Fibroblast of skin of abdomen (primary cell): ENCODE measurements around the gene ABCC3. TPM values are rescaled to one million over a fixed set of nuclear protein-coding genes. Genes with fewer than 3 reads are reported as not detected.
A peak's percentile ranks its signal among the peaks of the same experiment; 100 is the strongest.

Experiments
- DNase-seq: peaks from one replicate; pipeline ENCODE4 v3.0.0-alpha.2; 2013
- polyA plus RNA-seq, 2 experiments: library from polyadenylated mRNA; unstranded; fragments of 120-200 nt; gene quantifications; one replicate each; pipeline ENCODE4 v1.2.1, GENCODE V29; 2013; ENCODE audit not compliant: insufficient read length in 2 of 2

Gene ABCC3
- polyA plus RNA-seq (2013, experiment 1 of 2; ENCODE audit: insufficient read length) = 13.1 TPM
- polyA plus RNA-seq (2013, experiment 2 of 2; ENCODE audit: insufficient read length) = 12.2 TPM

- DNase-seq = peak; percentile 38
These were observed at the start of gene ABCC3 for GRCh38 chr17:50634224-50634914. Gene ABCC3, plus strand, starts transcription at chr17:50634881. Its CDS starts 56 bp downstream, at chr17:50634937.

- DNase-seq = no peak
These were observed 49.3 kb upstream of the ABCC3 start for GRCh38 chr17:50585346-50585745.

GRCh38 chr17:50585891-50586290 lies 48.8 kb upstream of the ABCC3 start:
- DNase-seq = no peak

GRCh38 chr17:50586421-50587247 lies 48.0 kb upstream of the ABCC3 start:
- no peak for DNase-seq

GRCh38 chr17:50587571-50587970 lies 47.1 kb upstream of the ABCC3 start:
- DNase-seq = no peak

GRCh38 chr17:50588391-50589049 lies 46.2 kb upstream of the ABCC3 start:
- no peak for DNase-seq

GRCh38 chr17:50589095-50589705 lies 45.5 kb upstream of the ABCC3 start:
- DNase-seq = no peak

GRCh38 chr17:50590946-50591737 lies 43.5 kb upstream of the ABCC3 start:
- DNase-seq = no peak

GRCh38 chr17:50593321-50593720 lies 41.4 kb upstream of the ABCC3 start:
- DNase-seq = no peak

GRCh38 chr17:50594128-50594823 lies 40.4 kb upstream of the ABCC3 start:
- DNase-seq = no peak

GRCh38 chr17:50594892-50595291 lies 39.8 kb upstream of the ABCC3 start:
- no peak for DNase-seq

- DNase-seq = no peak
These were observed 38.3 kb upstream of the ABCC3 start for GRCh38 chr17:50596191-50597037.

GRCh38 chr17:50598487-50598886 lies 36.2 kb upstream of the ABCC3 start:
- DNase-seq = no peak

- no peak for DNase-seq
These were observed 35.1 kb upstream of the ABCC3 start for GRCh38 chr17:50599606-50600005.

- no peak for DNase-seq
These were observed 32.8 kb upstream of the ABCC3 start for GRCh38 chr17:50601823-50602375.

- no peak for DNase-seq
These were observed 31.8 kb upstream of the ABCC3 start for GRCh38 chr17:50602836-50603235.

- DNase-seq = no peak
These were observed 31.3 kb upstream of the ABCC3 start for GRCh38 chr17:50603340-50603739.

GRCh38 chr17:50604513-50604912 lies 30.2 kb upstream of the ABCC3 start:
- peak; percentile 91 for DNase-seq

GRCh38 chr17:50605429-50605828 lies 29.3 kb upstream of the ABCC3 start:
- DNase-seq = peak; percentile 61
